OCI-LY7 (cell line): ENCODE data around the gene GLG1. TPM values are rescaled to one million over a fixed set of nuclear protein-coding genes. Genes with fewer than 3 reads are reported as not detected.
A peak's percentile ranks its signal among the peaks of the same experiment; 100 is the strongest.

Source experiments
- BruUV-seq: library from RNA; stranded (reverse); fragments of 400-500 nt; replicated peaks from 2 replicates; lab custom pipeline; 2021; lab: Mats Ljungman, UMichigan
- CTCF ChIA-PET: fragments of 300-600 bp; sonication (Branson Sonifier 250); formaldehyde crosslinking; loops from one replicate; lab custom pipeline; 2022; ENCODE audit warnings: antibody characterized with exemption; ENCODE audit not compliant: unreplicated experiment; lab: Charles Lee
- POLR2A ChIA-PET: fragments of 300-600 bp; sonication (Branson Sonifier 250); formaldehyde crosslinking; loops from one replicate; lab custom pipeline; 2022; ENCODE audit warnings: antibody characterized with exemption; lab: Charles Lee
- DNase-seq: peaks from one replicate; pipeline ENCODE4 v3.0.0-alpha.2; 2015; ENCODE audit warnings: low spot score
- H2AFZ ChIP-seq: fragments of 200-600 bp; sonication (generic), shearing (Covaris generic); 2 replicates; pipeline ENCODE4 v1.6.1; 2014; ENCODE audit warnings: mild to moderate bottlenecking, antibody characterized with exemption, low read length, moderate library complexity
- H3K27ac ChIP-seq: fragments of 200-600 bp; sonication (generic); 2 replicates; pipeline ENCODE4 v1.5.1; 2014; ENCODE audit warnings: mixed run types, low read depth, mild to moderate bottlenecking, moderate library complexity, low read length, inconsistent platforms; ENCODE audit not compliant: poor library complexity, severe bottlenecking
- H3K36me3 ChIP-seq: fragments of 200-600 bp; sonication (generic); 2 replicates; pipeline ENCODE4 v1.6.1; 2014; ENCODE audit warnings: mild to moderate bottlenecking, antibody characterized with exemption, low read length, moderate library complexity, mixed read lengths; ENCODE audit not compliant: insufficient read depth
- H3K4me1 ChIP-seq: fragments of 200-600 bp; sonication (generic); 2 replicates; pipeline ENCODE4 v1.5.1; 2014; ENCODE audit warnings: mild to moderate bottlenecking, low read length; ENCODE audit not compliant: insufficient read depth, poor library complexity, severe bottlenecking
- H3K4me2 ChIP-seq: fragments of 200-600 bp; sonication (generic); 2 replicates; pipeline ENCODE4 v1.6.1; 2014; ENCODE audit warnings: mild to moderate bottlenecking, low read length
- H3K4me3 ChIP-seq: fragments of 200-600 bp; sonication (generic); 2 replicates; pipeline ENCODE4 v1.5.1; 2014; ENCODE audit warnings: mild to moderate bottlenecking, low read depth, low read length; ENCODE audit not compliant: poor library complexity, severe bottlenecking
- H3K79me2 ChIP-seq: fragments of 200-600 bp; sonication (generic); 2 replicates; pipeline ENCODE4 v1.6.1; 2016; ENCODE audit warnings: low read depth, mild to moderate bottlenecking, low read length, moderate library complexity, mixed read lengths; ENCODE audit not compliant: insufficient read depth
- H3K9me2 ChIP-seq: fragments of 200-600 bp; sonication (generic); 2 replicates; pipeline ENCODE4 v1.6.1; 2016; ENCODE audit warnings: mild to moderate bottlenecking, low read length, mixed read lengths; ENCODE audit not compliant: insufficient read depth
- H3K9me3 ChIP-seq: fragments of 200-600 bp; sonication (generic); 2 replicates; pipeline ENCODE4 v1.6.1; 2014; ENCODE audit warnings: mild to moderate bottlenecking, mixed run types, low read length, mixed read lengths
- H4K20me1 ChIP-seq: fragments of 200-600 bp; sonication (generic); 2 replicates; pipeline ENCODE4 v1.6.1; 2014; ENCODE audit warnings: mild to moderate bottlenecking, antibody characterized with exemption, low read length, moderate library complexity, mixed read lengths; ENCODE audit not compliant: insufficient read depth
- CTCF ChIP-seq: fragments of 200-600 bp; sonication (generic); conservative IDR thresholded peaks from 2 replicates; pipeline ENCODE4 v1.5.1; 2014; ENCODE audit warnings: mild to moderate bottlenecking, antibody characterized with exemption, low read length, moderate library complexity, mixed read lengths
- EZH2phosphoT487 ChIP-seq: fragments of 200-600 bp; sonication (generic); IDR thresholded peaks from 2 replicates; pipeline ENCODE4 v1.6.1; 2018; ENCODE audit warnings: low read depth, borderline replicate concordance, mild to moderate bottlenecking, mixed run types, antibody characterized with exemption, low read length, moderate library complexity, mixed read lengths
- intact Hi-C: fragments of 100-400 bp; cut with micrococcal nuclease; formaldehyde crosslinking; loops from one replicate; pipeline ENCODE4 v1.10.0; 2022; ENCODE audit not compliant: unreplicated experiment
- total RNA-seq, 2 experiments: library from RNA; depleted of rRNA in 1 of 2; stranded (reverse); fragments of >200 nt in 1 of 2; shearing (Covaris generic) in 1 of 2; gene quantifications; 2 replicates each; pipeline ENCODE4 v1.2.3, GENCODE V29; 2014 to 2022

The GLG1 gene
- total RNA-seq, 2 experiments from 2014 or later = 40.4 to 69.8 TPM

- TF ChIP-seq CTCF (no peak), EZH2phosphoT487 (no peak)
- H3K4me3 ChIP-seq = peak overlapping the region; percentile 86
- DNase-seq = no peak
- H3K4me2 ChIP-seq = peak overlapping the region; percentile 97
- intact Hi-C loops = no loop called here
- H3K9me3 ChIP-seq = no peaks in the 10 kb centered on the region
- H3K36me3 ChIP-seq = no peaks in the 10 kb centered on the region
- H3K4me1 ChIP-seq = peaks cover 28% of the 10 kb centered on the region
- ChIA-PET CTCF (no interaction called here), POLR2A (interaction anchor here (0.6 to 1.4 kb wide), 6 partner anchors 15 to 133 kb away, joined by 3 to 4 read pairs (median 3); no protein-coding TSS in a partner anchor)
- no TSS peak for BruUV-seq
- H3K9me2 ChIP-seq = no peaks in the 10 kb centered on the region
- H3K79me2 ChIP-seq = peaks cover 35% of the 10 kb centered on the region
- H3K27ac ChIP-seq = no peak overlapping the region
- peaks cover 14% of the 10 kb centered on the region; the same call in 1 of the 2 replicates for H4K20me1 ChIP-seq
- H2AFZ ChIP-seq = peak overlapping the region; percentile 98
Observed at GRCh38 chr16:74607962-74608356, 1.0 kb upstream of the GLG1 start.

DNA sequence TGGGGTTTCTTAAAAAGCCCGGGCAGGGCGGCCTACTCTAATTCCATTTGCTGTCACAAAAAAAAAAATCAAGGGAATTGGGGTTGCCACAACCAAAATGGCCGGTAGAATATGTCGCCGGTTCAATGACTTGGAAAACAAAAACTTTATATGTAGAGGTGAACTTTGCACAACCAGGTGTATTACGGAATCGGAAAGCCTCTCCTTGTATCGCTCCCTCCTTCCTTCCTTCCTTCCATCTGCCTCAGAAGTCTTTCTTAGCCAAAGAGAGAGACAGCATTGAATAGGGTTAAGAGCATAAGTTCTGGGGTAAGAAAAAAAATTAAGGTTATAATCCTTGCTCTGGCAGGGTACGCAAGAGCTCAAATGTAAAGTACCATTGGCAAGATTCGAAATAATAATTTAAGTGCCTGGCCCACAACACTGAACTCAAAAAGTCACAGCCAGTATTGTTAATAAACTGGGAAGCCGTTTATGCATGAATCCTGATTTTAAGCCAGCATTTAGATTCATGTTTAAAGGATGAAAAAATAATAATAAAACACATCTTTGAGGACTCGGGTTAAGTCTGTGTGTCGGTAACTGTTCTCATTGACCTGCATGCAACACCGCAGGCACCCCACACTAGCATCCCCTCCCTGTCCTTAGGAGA lies 522 bp upstream of the GLG1 start:
- Histone ChIP-seq H3K9me3 (no peaks in the 10 kb centered on the region), H3K27ac (peak overlapping the region; percentile 68), H3K36me3 (no peaks in the 10 kb centered on the region), H3K4me1 (peaks cover 28% of the 10 kb centered on the region), H3K79me2 (peaks cover 40% of the 10 kb centered on the region), H3K9me2 (no peaks in the 10 kb centered on the region), H4K20me1 (peaks cover 14% of the 10 kb centered on the region; the same call in 1 of the 2 replicates), H2AFZ (peak overlapping the region; percentile 98), H3K4me2 (peak overlapping the region; percentile 97), H3K4me3 (peak overlapping the region; percentile 86)
- BruUV-seq = TSS peak; percentile 91
- DNase-seq = no peak
- POLR2A ChIA-PET = interaction anchor here (0.5 to 1.4 kb wide), 10 partner anchors 9 to 165 kb away, joined by 3 to 6 read pairs (median 3); no protein-coding TSS in a partner anchor
- CTCF ChIA-PET = no interaction called here
- no peak for TF ChIP-seq EZH2phosphoT487
- no peak for TF ChIP-seq CTCF
- intact Hi-C loops = no loop called here
